Heart right ventricle (tissue), 16 donors: ENCODE measurements around the gene NCKAP5. TPM values are rescaled to one million over a fixed set of nuclear protein-coding genes. Genes with fewer than 3 reads are reported as not detected.

Experiments used
- ATAC-seq, 8 donors: fragments of 200-7000 bp; cut with Tn5 transposase; one replicate each; pipeline ENCODE4 v1.9.1; 2020; ENCODE audit warnings: mild to moderate bottlenecking in 8 of 8, moderate library complexity in 8 of 8, moderate number of reproducible peaks in 1 of 8
- DNase-seq, 2 donors: peaks; one replicate each; pipeline ENCODE4 v3.0.0-alpha.2; 2020
- H3K27ac ChIP-seq, 10 donors: fragments of 200-600 bp; sonication (generic) in 2 of 10; one replicate each; pipeline versions ENCODE4 v1.5.0 to v1.8.0; 2020 to 2022; ENCODE audit warnings: mild to moderate bottlenecking in 3 of 10
- H3K27me3 ChIP-seq, 7 donors: fragments of 200-600 bp; one replicate each; pipeline ENCODE4 v1.8.0; 2021 to 2022; ENCODE audit warnings: mild to moderate bottlenecking in 2 of 7
- H3K36me3 ChIP-seq, 9 donors: fragments of 200-600 bp; sonication (generic) in 1 of 9; one replicate each; pipeline versions ENCODE4 v1.5.0 to v1.8.0; 2020 to 2022; ENCODE audit warnings: mild to moderate bottlenecking in 2 of 9
- H3K4me1 ChIP-seq, 9 donors: fragments of 200-600 bp; sonication (generic) in 1 of 9; one replicate each; pipeline versions ENCODE4 v1.5.0 to v1.8.0; 2020 to 2022; ENCODE audit warnings: mild to moderate bottlenecking in 4 of 9
- H3K4me3 ChIP-seq, 10 donors: fragments of 200-600 bp; sonication (generic) in 2 of 10; one replicate each; pipeline versions ENCODE4 v1.5.0 to v1.8.0; 2020 to 2022; ENCODE audit warnings: mild to moderate bottlenecking in 7 of 10, moderate library complexity in 2 of 10
- H3K9me3 ChIP-seq, 11 donors: fragments of 200-600 bp in 10 of 11; sonication (generic) in 2 of 11; one replicate each; pipeline versions ENCODE4 v1.5.0 to v1.8.0; 2013 to 2022; ENCODE audit warnings: mild to moderate bottlenecking in 2 of 11, control low read depth in 1 of 11, moderate library complexity in 1 of 11
- CTCF ChIP-seq, 9 donors: fragments of 200-600 bp; sonication (generic) in 2 of 9; IDR thresholded peaks; one replicate each; pipeline versions ENCODE4 v1.5.0 to v1.8.0; 2021 to 2022; ENCODE audit warnings: antibody characterized with exemption in 9 of 9, mild to moderate bottlenecking in 5 of 9, moderate library complexity in 1 of 9
- WGBS, 2 donors: extraction: QIAGEN DNeasy Blood & Tissue Kit; methylation state at CpG; one replicate each; pipeline ENCODE4 v1.1.7; 2013; ENCODE audit warnings: inconsistent platforms in 1 of 2; 5-methylcytosine and 5-hydroxymethylcytosine counted together
- intact Hi-C, 10 donors: fragments of 100-400 bp; cut with DNase I; formaldehyde crosslinking; loops; one replicate each; pipeline versions ENCODE4 v1.11.1 to v1.14.2; 2022
- polyA plus RNA-seq, 2 donors: library from polyadenylated mRNA; stranded (reverse); fragments of 200-250 nt; gene quantifications; one replicate each; pipeline ENCODE4 v1.2.3, GENCODE V29; 2013
- total RNA-seq, 10 donors: library from RNA; stranded (reverse); fragmentation: NEBNext Ultra II Directional in 3 of 10; extraction: Animal tissue kit (Norgen Biotek cat#: 25700) in 3 of 10; gene quantifications; one replicate each; pipeline versions ENCODE4 v1.2.1 to v1.2.4, GENCODE V29; 2021 to 2023
- donor health status: Arrhythmogenic right ventricular cardiomyopathy.
- donor health status: ischemic (EF 13 %, LVEDD 7.1; RV severe dilation, severe dysfunction).
- donor health status: healthy with polysubstance abuse.
- donor health status: DM: no; HTN: yes; CAD: no.
- donor health status: DM: no; HTN: no; CAD: no.
- donor health status: ischemic (EF 25% LVEDD 6.9; RV normal size, moderate dysfunction).
- donor health status: ischemic (EF 25% LVEDD 5.7; RV mildly dilated, moderate dysfunction).
- donor health status: healthy.
- donor health status: DM: yes; HTN: yes; CAD: no.
- donor health status: Ischemic cardiomyopathy.
- donor health status: ischemic (EF 35%, LVEDD 5.7; RV mildly dilated, moderate dysfunction).
- donor health status: nonischemic (EF 11% LVEDD 7.7; RV severe dilation, severe dysfunction).
- donor health status: DM: yes; HTN: yes; CAD: no.
- donor health status: PGD.
- donor health status: ischemic (EF 29% LVEDD 5.4; RV normal size, mild dysfunction).
- donor health status: nonischemic (EF 23%, LVEDD 6.1; RV moderate dilation, normal function).

NCKAP5 gene
- total and polyA plus RNA-seq, 12 donors, result 0.57 to 11.7 (median 6.2) TPM

GRCh38 chr2:133511679-133512078, 56.6 kb downstream of the NCKAP5 start:
- Histone ChIP-seq H3K4me3 (no peak overlapping the region), H3K27ac (no peak overlapping the region), H3K9me3 (no peaks in the 10 kb centered on the region), H3K4me1 (no peaks in the 10 kb centered on the region), H3K36me3 (no peaks in the 10 kb centered on the region), H3K27me3 (no peaks in the 10 kb centered on the region)
- TF ChIP-seq CTCF (IDR thresholded peaks at IDR 0.05), result no peak
- intact Hi-C loops, result no loop called here
- WGBS, 2 donors, result 0 to 52% methylated on average over 1 of the region's 1 CpG
- DNase-seq, result no peak
- ATAC-seq, result no peak

DNA sequence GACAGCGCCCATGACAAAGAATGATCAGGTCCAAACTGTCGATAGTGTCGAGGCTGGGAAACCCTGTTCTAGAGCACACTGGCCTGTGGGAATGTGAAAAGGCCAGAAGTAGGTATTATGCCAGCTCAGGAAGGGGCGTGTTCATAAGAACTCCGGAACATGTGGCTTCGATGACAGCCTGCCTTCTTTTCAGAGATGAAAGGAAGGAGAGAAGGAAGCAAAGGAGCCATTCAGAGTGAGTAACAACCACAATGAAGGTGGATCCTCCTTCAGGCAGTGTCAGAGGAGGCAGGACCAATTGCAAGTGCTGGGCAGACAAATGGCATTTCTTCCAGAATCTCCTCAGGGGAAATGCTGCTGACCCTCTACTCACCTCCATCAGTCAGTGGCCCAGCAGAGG, 58.5 kb downstream of the NCKAP5 start:
- DNase-seq (no peak), ATAC-seq (no peak)
- Histone ChIP-seq H3K27me3 (no peaks in the 10 kb centered on the region), H3K9me3 (no peaks in the 10 kb centered on the region), H3K4me1 (peaks cover 1 to 13% (median 5%) of the 10 kb centered on the region in 9 donors), H3K36me3 (no peaks in the 10 kb centered on the region), H3K27ac (no peak overlapping the region), H3K4me3 (no peak overlapping the region)
- TF ChIP-seq CTCF (IDR thresholded peaks at IDR 0.05), result no peak
- intact Hi-C loops, result no loop called here
- 87 to 92% methylated on average over 6 of the region's 6 CpGs for WGBS, 2 donors

DNA sequence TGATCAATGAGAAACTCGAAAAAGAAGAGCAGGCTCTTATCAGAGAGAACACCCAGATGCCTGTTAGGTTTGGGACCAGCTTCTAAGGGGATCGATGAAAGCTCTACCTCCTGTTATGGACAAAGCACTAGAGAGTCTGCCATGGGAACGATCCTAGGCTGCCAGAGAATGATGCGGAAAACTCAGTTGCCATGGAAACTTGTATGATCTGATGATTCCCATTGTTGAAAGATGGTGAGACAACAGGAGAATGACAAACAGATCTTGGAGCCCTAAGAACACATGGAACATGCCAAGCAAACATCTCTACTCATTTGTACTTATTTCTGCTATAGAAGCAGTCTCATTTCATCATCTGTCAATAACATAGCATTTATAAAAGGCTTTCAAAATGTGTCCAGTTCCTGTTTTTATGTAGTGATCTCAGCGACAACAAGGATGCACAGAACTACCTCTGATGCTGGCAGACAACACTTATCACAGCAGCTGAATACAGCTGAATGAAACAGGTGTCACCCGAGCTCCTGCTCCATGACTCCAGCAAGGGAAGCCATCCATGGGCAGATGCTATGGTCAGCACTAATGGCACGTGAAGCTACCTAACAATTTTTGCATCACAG, 59.6 kb downstream of the NCKAP5 start:
- Histone ChIP-seq H3K4me1 (peaks cover 5 to 24% (median 14%) of the 10 kb centered on the region in 9 donors), H3K27me3 (no peaks in the 10 kb centered on the region), H3K36me3 (no peaks in the 10 kb centered on the region), H3K4me3 (no peak overlapping the region), H3K9me3 (no peaks in the 10 kb centered on the region), H3K27ac (no peak overlapping the region)
- 85 to 86% methylated on average over 7 of the region's 7 CpGs for WGBS, 2 donors
- no peak for ATAC-seq
- TF ChIP-seq CTCF (IDR thresholded peaks at IDR 0.05), result no peak
- no peak for DNase-seq
- intact Hi-C loops, result no loop called here

DNA sequence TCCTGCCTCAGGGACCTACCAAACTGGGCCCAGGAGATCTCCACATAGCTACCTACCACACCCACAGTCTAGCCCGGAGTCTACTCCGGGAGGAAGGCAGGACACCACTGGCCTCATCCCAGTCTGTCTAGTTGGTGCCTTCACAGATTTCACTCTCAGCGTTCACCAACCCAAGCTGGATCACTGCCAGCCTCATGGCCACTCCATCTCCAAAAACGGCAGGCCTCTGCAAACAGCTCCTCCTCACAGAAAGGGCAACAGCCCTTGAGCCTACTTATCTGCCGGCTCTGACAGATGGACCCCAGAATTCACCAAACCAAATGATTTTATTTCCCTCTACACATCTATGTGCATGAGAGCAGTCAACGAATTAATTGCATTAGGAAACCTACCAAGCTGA, 61.3 kb downstream of the NCKAP5 start:
- Histone ChIP-seq H3K27me3 (no peaks in the 10 kb centered on the region), H3K9me3 (no peaks in the 10 kb centered on the region), H3K4me3 (no peak overlapping the region), H3K36me3 (no peaks in the 10 kb centered on the region), H3K27ac (no peak overlapping the region), H3K4me1 (peaks cover 5 to 30% (median 16%) of the 10 kb centered on the region in 9 donors)
- DNase-seq (peak in 1 of 2 donors; percentile 11), ATAC-seq (no peak)
- 61 to 71% methylated on average over 6 of the region's 6 CpGs for WGBS, 2 donors
- intact Hi-C loops, result no loop called here
- TF ChIP-seq CTCF (IDR thresholded peaks at IDR 0.05), result no peak
